CD8-positive, alpha-beta memory T cell (primary cell): Measurements from ENCODE around the gene CLEC20A. TPM values are rescaled to one million over a fixed set of nuclear protein-coding genes. Genes with fewer than 3 reads are reported as not detected.
A peak's percentile ranks its signal among the peaks of the same experiment; 100 is the strongest.
"Not testable (repeated sequence)": the region's sequence is repeated elsewhere in the genome, so short reads cannot be mapped to it uniquely, and the experiment has no call there.

ENCODE experiments used
- CTCF ChIA-PET: fragments of 350-600 bp; sonication (Branson Sonifier 250); formaldehyde crosslinking; loops from one replicate; lab custom pipeline; 2021; ENCODE audit warnings: antibody characterized with exemption; lab: Charles Lee
- POLR2A ChIA-PET: fragments of 350-600 bp; sonication (Branson Sonifier 250); formaldehyde crosslinking; loops from one replicate; lab custom pipeline; 2021; ENCODE audit warnings: antibody characterized with exemption; lab: Charles Lee
- DNase-seq, 5 donors: peaks; one replicate each; pipeline versions ENCODE4 v3.0.0 to v3.0.0-alpha.2; 2020 to 2022; ENCODE audit warnings: mixed read lengths in 1 of 5
- H3K27ac ChIP-seq: one replicate; pipeline ENCODE4 v1.7.0; 2013; ENCODE audit warnings: low read depth, mild to moderate bottlenecking, low read length, moderate library complexity
- H3K27me3 ChIP-seq: 2 replicates; pipeline ENCODE4 v1.7.0; 2013; ENCODE audit warnings: low read length, mild to moderate bottlenecking; ENCODE audit not compliant: insufficient read depth, poor library complexity, severe bottlenecking
- H3K36me3 ChIP-seq: 2 replicates; pipeline ENCODE4 v1.7.0; 2013; ENCODE audit warnings: mild to moderate bottlenecking, low read length, moderate library complexity; ENCODE audit not compliant: insufficient read depth
- H3K4me1 ChIP-seq: 2 replicates; pipeline ENCODE4 v1.7.0; 2013; ENCODE audit warnings: mild to moderate bottlenecking, low read length, moderate library complexity; ENCODE audit not compliant: insufficient read depth
- H3K4me3 ChIP-seq: 2 replicates; pipeline ENCODE4 v1.7.0; 2013; ENCODE audit warnings: mild to moderate bottlenecking, low read length
- H3K9me3 ChIP-seq: 2 replicates; pipeline ENCODE4 v1.7.0; 2013; ENCODE audit warnings: mild to moderate bottlenecking, low read length
- H3K27ac Mint-ChIP-seq, 8 donors: one replicate each; pipeline ENCODE4 v1.8.0; 2020 to 2021; ENCODE audit warnings: mixed read lengths in 8 of 8, mild to moderate bottlenecking in 6 of 8, inconsistent platforms in 3 of 8, moderate library complexity in 3 of 8
- H3K27me3 Mint-ChIP-seq, 2 donors: one replicate each; pipeline ENCODE4 v1.8.0; 2020 to 2021; ENCODE audit warnings: mixed read lengths in 2 of 2, mild to moderate bottlenecking in 1 of 2, moderate library complexity in 1 of 2
- H3K36me3 Mint-ChIP-seq, 3 donors: one replicate each; pipeline ENCODE4 v1.8.0; 2020 to 2021; ENCODE audit warnings: mixed read lengths in 3 of 3, inconsistent platforms in 1 of 3, mild to moderate bottlenecking in 1 of 3
- H3K4me1 Mint-ChIP-seq, 3 donors: one replicate each; pipeline ENCODE4 v1.8.0; 2020 to 2021; ENCODE audit warnings: mixed read lengths in 3 of 3, inconsistent platforms in 1 of 3, mild to moderate bottlenecking in 1 of 3
- H3K4me3 Mint-ChIP-seq, 7 donors: one replicate each; pipeline ENCODE4 v1.8.0; 2020 to 2021; ENCODE audit warnings: mixed read lengths in 7 of 7, mild to moderate bottlenecking in 6 of 7, moderate library complexity in 4 of 7, inconsistent platforms in 2 of 7
- H3K9me3 Mint-ChIP-seq, 5 donors: one replicate each; pipeline ENCODE4 v1.8.0; 2020 to 2022; ENCODE audit warnings: mixed read lengths in 5 of 5, mild to moderate bottlenecking in 3 of 5, moderate library complexity in 2 of 5, inconsistent platforms in 1 of 5
- polyA plus RNA-seq: library from polyadenylated mRNA; unstranded; fragments of 300-500 nt; fragmentation: Illumina TruSeq; gene quantifications from one replicate; pipeline ENCODE4 v1.2.3, GENCODE V29; 2021
- total RNA-seq, 2 experiments: library from RNA; stranded (reverse); gene quantifications; one replicate each; pipeline ENCODE4 v1.2.3, GENCODE V29; 2021

The CLEC20A gene
- total and polyA plus RNA-seq, 3 experiments from 2014 or later = not detected

GRCh38 chr1:178512566-178513277, 16.0 kb upstream of the CLEC20A start, which contains the start of gene TEX35:
Gene TEX35, plus strand, starts transcription at chr1:178513109. Its CDS starts 80 bp downstream, at chr1:178513189.
- ChIA-PET CTCF (no interaction called here), POLR2A (no interaction called here)
- no peaks in the 10 kb centered on the region for H3K9me3 Mint-ChIP-seq
- no peak for DNase-seq
- peak within 1 kb of the TSS in 1 of 8 donors; percentile 86 for H3K27ac Mint-ChIP-seq
- H3K27ac ChIP-seq = no peak within 1 kb of the TSS
- H3K36me3 Mint-ChIP-seq = no peaks in the 10 kb centered on the region
- H3K36me3 ChIP-seq = no peaks in the 10 kb centered on the region
- H3K27me3 ChIP-seq = no peaks in the 10 kb centered on the region
- H3K9me3 ChIP-seq = no peaks in the 10 kb centered on the region
- H3K4me1 Mint-ChIP-seq = no peaks in the 10 kb centered on the region
- no peak within 1 kb of the TSS for H3K4me3 Mint-ChIP-seq
- no peak within 1 kb of the TSS for H3K4me3 ChIP-seq
- no peaks in the 10 kb centered on the region for H3K4me1 ChIP-seq
- H3K27me3 Mint-ChIP-seq = peaks cover 0 to 6% of the 10 kb centered on the region in 2 donors

GRCh38 chr1:178510155-178510554, 13.4 kb upstream of the CLEC20A start:
- H3K36me3 Mint-ChIP-seq = no peaks in the 10 kb centered on the region
- CTCF ChIA-PET = no interaction called here
- Histone ChIP-seq H3K4me1 (no peaks in the 10 kb centered on the region), H3K27me3 (no peaks in the 10 kb centered on the region), H3K36me3 (no peaks in the 10 kb centered on the region), H3K9me3 (no peaks in the 10 kb centered on the region), H3K4me3 (no peak overlapping the region), H3K27ac (no peak overlapping the region)
- POLR2A ChIA-PET = no interaction called here
- no peaks in the 10 kb centered on the region for H3K9me3 Mint-ChIP-seq
- H3K27me3 Mint-ChIP-seq = peaks cover 0 to 8% of the 10 kb centered on the region in 2 donors
- H3K27ac Mint-ChIP-seq = no peak overlapping the region
- no peaks in the 10 kb centered on the region for H3K4me1 Mint-ChIP-seq
- H3K4me3 Mint-ChIP-seq = no peak overlapping the region
- DNase-seq = no peak

GRCh38 chr1:178509414-178510007, 12.7 kb upstream of the CLEC20A start:
- no peaks in the 10 kb centered on the region for H3K4me1 Mint-ChIP-seq
- no peaks in the 10 kb centered on the region for H3K4me1 ChIP-seq

GRCh38 chr1:178506669-178507068, 9.9 kb upstream of the CLEC20A start:
- no peak overlapping the region for H3K4me3 Mint-ChIP-seq
- ChIA-PET CTCF (no interaction called here), POLR2A (no interaction called here)
- Histone ChIP-seq H3K36me3 (no peaks in the 10 kb centered on the region), H3K4me1 (no peaks in the 10 kb centered on the region), H3K4me3 (no peak overlapping the region), H3K27ac (no peak overlapping the region), H3K9me3 (no peaks in the 10 kb centered on the region), H3K27me3 (no peaks in the 10 kb centered on the region)
- H3K27ac Mint-ChIP-seq = no peak overlapping the region
- H3K4me1 Mint-ChIP-seq = peaks cover 0 to under 1% (median 0%) of the 10 kb centered on the region in 3 donors
- no peaks in the 10 kb centered on the region for H3K9me3 Mint-ChIP-seq
- no peak for DNase-seq
- peaks cover 8 to 12% of the 10 kb centered on the region in 2 donors for H3K27me3 Mint-ChIP-seq
- no peaks in the 10 kb centered on the region for H3K36me3 Mint-ChIP-seq

More at GRCh38 chr1:178509414-178510007, 12.7 kb upstream of the CLEC20A start:
- Mint-ChIP-seq H3K27me3 (peaks cover 0 to 8% of the 10 kb centered on the region in 2 donors), H3K27ac (peak overlapping the region in 1 of 8 donors; percentile 34), H3K36me3 (no peaks in the 10 kb centered on the region), H3K4me3 (no peak overlapping the region), H3K9me3 (no peaks in the 10 kb centered on the region)
- POLR2A ChIA-PET = no interaction called here
- Histone ChIP-seq H3K27me3 (no peaks in the 10 kb centered on the region), H3K9me3 (no peaks in the 10 kb centered on the region), H3K36me3 (no peaks in the 10 kb centered on the region), H3K27ac (no peak overlapping the region), H3K4me3 (no peak overlapping the region)
- no peak for DNase-seq
- CTCF ChIA-PET = no interaction called here

GRCh38 chr1:178506177-178506576, 9.4 kb upstream of the CLEC20A start:
- Mint-ChIP-seq H3K4me1 (peaks cover 0 to 4% (median 0%) of the 10 kb centered on the region in 3 donors), H3K9me3 (no peaks in the 10 kb centered on the region), H3K27me3 (peaks cover 11 to 15% of the 10 kb centered on the region in 2 donors), H3K36me3 (no peaks in the 10 kb centered on the region), H3K27ac (no peak overlapping the region), H3K4me3 (no peak overlapping the region)
- H3K4me3 ChIP-seq = no peak overlapping the region
- no peak overlapping the region for H3K27ac ChIP-seq
- ChIA-PET CTCF (no interaction called here), POLR2A (no interaction called here)
- no peaks in the 10 kb centered on the region for H3K27me3 ChIP-seq
- H3K9me3 ChIP-seq = no peaks in the 10 kb centered on the region
- no peak for DNase-seq
- H3K4me1 ChIP-seq = no peaks in the 10 kb centered on the region
- H3K36me3 ChIP-seq = no peaks in the 10 kb centered on the region

- Mint-ChIP-seq H3K27me3 (peaks cover 11 to 15% of the 10 kb centered on the region in 2 donors), H3K4me1 (peaks cover 0 to 4% (median 0%) of the 10 kb centered on the region in 3 donors), H3K27ac (peak overlapping the region in 1 of 8 donors; percentile 87), H3K9me3 (no peaks in the 10 kb centered on the region), H3K4me3 (no peak overlapping the region), H3K36me3 (no peaks in the 10 kb centered on the region)
- CTCF ChIA-PET = no interaction called here
- Histone ChIP-seq H3K27ac (no peak overlapping the region), H3K4me1 (no peaks in the 10 kb centered on the region), H3K4me3 (no peak overlapping the region), H3K27me3 (no peaks in the 10 kb centered on the region), H3K9me3 (no peaks in the 10 kb centered on the region), H3K36me3 (no peaks in the 10 kb centered on the region)
- no peak for DNase-seq
- POLR2A ChIA-PET = no interaction called here
These were observed 7.5 kb upstream of the CLEC20A start for GRCh38 chr1:178504286-178504685.

- DNase-seq = no peak
- CTCF ChIA-PET = no interaction called here
These were observed 7.1 kb upstream of the CLEC20A start for GRCh38 chr1:178503849-178504248.

GRCh38 chr1:178503316-178503715, 6.6 kb upstream of the CLEC20A start:
- H3K27me3 ChIP-seq, H3K36me3 ChIP-seq, CTCF ChIA-PET, DNase-seq, H3K27ac ChIP-seq, H3K36me3 Mint-ChIP-seq, POLR2A ChIA-PET, H3K4me3 ChIP-seq, H3K27ac Mint-ChIP-seq, H3K9me3 Mint-ChIP-seq, H3K9me3 ChIP-seq, H3K4me1 Mint-ChIP-seq, H3K4me1 ChIP-seq, H3K4me3 Mint-ChIP-seq: not testable (repeated sequence)
- peaks cover 9 to 15% of the 10 kb centered on the region in 2 donors for H3K27me3 Mint-ChIP-seq

More at GRCh38 chr1:178503849-178504248, 7.1 kb upstream of the CLEC20A start:
- Mint-ChIP-seq H3K27me3 (peaks cover 11 to 15% of the 10 kb centered on the region in 2 donors), H3K9me3 (no peaks in the 10 kb centered on the region), H3K4me3 (no peak overlapping the region), H3K4me1 (peaks cover 0 to 4% (median 0%) of the 10 kb centered on the region in 3 donors), H3K27ac (no peak overlapping the region), H3K36me3 (no peaks in the 10 kb centered on the region)
- Histone ChIP-seq H3K36me3 (no peaks in the 10 kb centered on the region), H3K4me1 (no peaks in the 10 kb centered on the region), H3K27me3 (no peaks in the 10 kb centered on the region), H3K9me3 (no peaks in the 10 kb centered on the region), H3K27ac (no peak overlapping the region), H3K4me3 (no peak overlapping the region)
- POLR2A ChIA-PET = no interaction called here
